Measurements from ENCODE around the gene OR56B1.

DNA sequence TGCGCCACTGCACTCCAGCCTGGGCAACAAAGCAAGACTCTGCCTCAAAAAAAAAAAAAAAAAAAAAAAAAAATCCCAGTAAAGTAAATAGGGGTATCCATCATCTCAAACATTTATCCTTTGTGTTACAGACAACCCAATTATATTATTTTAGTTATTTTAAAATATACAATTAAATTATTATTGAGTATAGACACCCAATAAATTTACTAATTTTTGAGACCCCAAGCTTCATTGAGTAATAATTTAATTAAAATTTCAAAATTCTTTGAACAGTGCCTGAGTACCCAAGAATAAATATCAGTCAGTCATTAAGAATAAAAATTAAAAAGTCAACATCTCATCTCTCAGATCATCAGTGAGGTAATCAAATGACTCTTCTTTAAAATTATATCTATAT lies 17.7 kb downstream of the OR56B1 start, which contains the start of gene OR52N4:
- TF ChIP-seq, protein P1, sequence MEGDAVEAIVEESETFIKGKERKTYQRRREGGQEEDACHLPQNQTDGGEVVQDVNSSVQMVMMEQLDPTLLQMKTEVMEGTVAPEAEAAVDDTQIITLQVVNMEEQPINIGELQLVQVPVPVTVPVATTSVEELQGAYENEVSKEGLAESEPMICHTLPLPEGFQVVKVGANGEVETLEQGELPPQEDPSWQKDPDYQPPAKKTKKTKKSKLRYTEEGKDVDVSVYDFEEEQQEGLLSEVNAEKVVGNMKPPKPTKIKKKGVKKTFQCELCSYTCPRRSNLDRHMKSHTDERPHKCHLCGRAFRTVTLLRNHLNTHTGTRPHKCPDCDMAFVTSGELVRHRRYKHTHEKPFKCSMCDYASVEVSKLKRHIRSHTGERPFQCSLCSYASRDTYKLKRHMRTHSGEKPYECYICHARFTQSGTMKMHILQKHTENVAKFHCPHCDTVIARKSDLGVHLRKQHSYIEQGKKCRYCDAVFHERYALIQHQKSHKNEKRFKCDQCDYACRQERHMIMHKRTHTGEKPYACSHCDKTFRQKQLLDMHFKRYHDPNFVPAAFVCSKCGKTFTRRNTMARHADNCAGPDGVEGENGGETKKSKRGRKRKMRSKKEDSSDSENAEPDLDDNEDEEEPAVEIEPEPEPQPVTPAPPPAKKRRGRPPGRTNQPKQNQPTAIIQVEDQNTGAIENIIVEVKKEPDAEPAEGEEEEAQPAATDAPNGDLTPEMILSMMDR (IDR thresholded peaks at IDR 0.05), result no peak
- no peak for TF ChIP-seq POLR2A (IDR thresholded peaks at IDR 0.05)
